Neuronal stem cell (in vitro differentiated cells): Measurements from ENCODE around the gene MT1H.

Experiments
- DNase-seq: peaks from one replicate; pipeline ENCODE4 v3.0.0-alpha.2; 2013; ENCODE audit warnings: low spot score
- H2AFZ ChIP-seq: one replicate; pipeline ENCODE4 v1.6.1; 2013; ENCODE audit warnings: mild to moderate bottlenecking, low read length, inconsistent platforms
- H2AK5ac ChIP-seq: 2 replicates; pipeline ENCODE4 v1.6.1; 2013; ENCODE audit warnings: low read depth, mild to moderate bottlenecking, inconsistent platforms, low read length, moderate library complexity, mixed read lengths
- H2BK120ac ChIP-seq: 2 replicates; pipeline ENCODE4 v1.6.1; 2013; ENCODE audit warnings: low read depth, mild to moderate bottlenecking, inconsistent platforms, low read length, moderate library complexity, mixed read lengths
- H2BK12ac ChIP-seq: one replicate; pipeline ENCODE4 v1.6.1; 2013; ENCODE audit warnings: low read length, inconsistent platforms
- H2BK15ac ChIP-seq: 2 replicates; pipeline ENCODE4 v1.6.1; 2013; ENCODE audit warnings: mild to moderate bottlenecking, low read length, inconsistent platforms, mixed read lengths
- H2BK5ac ChIP-seq: one replicate; pipeline ENCODE4 v1.6.1; 2013; ENCODE audit warnings: inconsistent platforms, mild to moderate bottlenecking, low read length, moderate library complexity
- H3K14ac ChIP-seq: one replicate; pipeline ENCODE4 v1.6.1; 2013; ENCODE audit warnings: low read length, inconsistent platforms
- H3K18ac ChIP-seq: 2 replicates; pipeline ENCODE4 v1.6.1; 2013; ENCODE audit warnings: low read length, inconsistent platforms
- H3K23ac ChIP-seq: 2 replicates; pipeline ENCODE4 v1.6.1; 2013; ENCODE audit warnings: low read depth, mild to moderate bottlenecking, mixed read lengths, low read length, inconsistent platforms; ENCODE audit not compliant: poor library complexity
- H3K27ac ChIP-seq: replicated peaks from 3 replicates; pipeline ENCODE4 v1.5.1; 2013; ENCODE audit warnings: low read length, inconsistent platforms
- H3K27me3 ChIP-seq, 3 experiments: 2 replicates each; pipeline ENCODE4 v1.6.1; 2013; ENCODE audit warnings: low read length in 3 of 3, mild to moderate bottlenecking in 2 of 3, inconsistent platforms in 1 of 3, low read depth in 1 of 3, mixed read lengths in 1 of 3, moderate library complexity in 1 of 3; ENCODE audit not compliant: control insufficient read depth in 3 of 3, insufficient read depth in 3 of 3
- H3K36me3 ChIP-seq, 2 donors: replicated peaks in 1 of 2; 2 replicates each; pipeline ENCODE4 v1.6.1; 2013; ENCODE audit warnings: low read length in 2 of 2; ENCODE audit not compliant: control insufficient read depth in 2 of 2, insufficient read depth in 2 of 2
- H3K4ac ChIP-seq: 2 replicates; pipeline ENCODE4 v1.6.1; 2013; ENCODE audit warnings: inconsistent platforms, mild to moderate bottlenecking, low read length, moderate library complexity
- H3K4me1 ChIP-seq, 2 donors: 1 replicate in 1 of 2; 2 replicates in 1 of 2; pipeline ENCODE4 v1.6.1; 2013; ENCODE audit warnings: low read length in 2 of 2, low read depth in 1 of 2; ENCODE audit not compliant: control insufficient read depth in 2 of 2, insufficient read depth in 1 of 2
- H3K4me2 ChIP-seq: one replicate; pipeline ENCODE4 v1.6.1; 2013; ENCODE audit warnings: mild to moderate bottlenecking, low read length, inconsistent platforms; ENCODE audit not compliant: insufficient read depth, poor library complexity, severe bottlenecking
- H3K4me3 ChIP-seq, 2 donors: 2 replicates each; pipeline ENCODE4 v1.5.1; 2013; ENCODE audit warnings: low read length in 2 of 2, mild to moderate bottlenecking in 2 of 2, inconsistent platforms in 1 of 2, moderate library complexity in 1 of 2
- H3K79me1 ChIP-seq: one replicate; pipeline ENCODE4 v1.6.1; 2013; ENCODE audit warnings: low read depth, mild to moderate bottlenecking, inconsistent platforms, low read length, moderate library complexity
- H3K9ac ChIP-seq: one replicate; pipeline ENCODE4 v1.6.1; 2013; ENCODE audit warnings: mild to moderate bottlenecking, low read depth, low read length, inconsistent platforms; ENCODE audit not compliant: poor library complexity
- H3K9me3 ChIP-seq, 2 donors: replicated peaks in 1 of 2; 2 replicates each; pipeline versions ENCODE3 to v1.6.1; 2013; ENCODE audit warnings: low read length in 2 of 2, mild to moderate bottlenecking in 2 of 2, inconsistent platforms in 1 of 2, low read depth in 1 of 2, mixed read lengths in 1 of 2, moderate library complexity in 1 of 2; ENCODE audit not compliant: control insufficient read depth in 2 of 2, insufficient read depth in 1 of 2
- H4K8ac ChIP-seq: one replicate; pipeline ENCODE4 v1.6.1; 2013; ENCODE audit warnings: low read depth, mild to moderate bottlenecking, inconsistent platforms, low read length, moderate library complexity
- H4K91ac ChIP-seq: one replicate; pipeline ENCODE4 v1.6.1; 2013; ENCODE audit warnings: low read length, low read depth, mild to moderate bottlenecking, inconsistent platforms; ENCODE audit not compliant: poor library complexity
- WGBS, 2 donors: extraction: QIAGEN DNeasy Blood & Tissue Kit; methylation state at CpG; one replicate each; pipeline ENCODE4 v1.1.7; 2013; ENCODE audit warnings: missing lambda C conversion rate in 2 of 2, mixed read lengths in 1 of 2; ENCODE audit not compliant: insufficient read length in 2 of 2, insufficient replicate concordance in 1 of 2; ENCODE audit errors: extremely low coverage in 2 of 2; 5-methylcytosine and 5-hydroxymethylcytosine counted together

Gene MT1H

DNA sequence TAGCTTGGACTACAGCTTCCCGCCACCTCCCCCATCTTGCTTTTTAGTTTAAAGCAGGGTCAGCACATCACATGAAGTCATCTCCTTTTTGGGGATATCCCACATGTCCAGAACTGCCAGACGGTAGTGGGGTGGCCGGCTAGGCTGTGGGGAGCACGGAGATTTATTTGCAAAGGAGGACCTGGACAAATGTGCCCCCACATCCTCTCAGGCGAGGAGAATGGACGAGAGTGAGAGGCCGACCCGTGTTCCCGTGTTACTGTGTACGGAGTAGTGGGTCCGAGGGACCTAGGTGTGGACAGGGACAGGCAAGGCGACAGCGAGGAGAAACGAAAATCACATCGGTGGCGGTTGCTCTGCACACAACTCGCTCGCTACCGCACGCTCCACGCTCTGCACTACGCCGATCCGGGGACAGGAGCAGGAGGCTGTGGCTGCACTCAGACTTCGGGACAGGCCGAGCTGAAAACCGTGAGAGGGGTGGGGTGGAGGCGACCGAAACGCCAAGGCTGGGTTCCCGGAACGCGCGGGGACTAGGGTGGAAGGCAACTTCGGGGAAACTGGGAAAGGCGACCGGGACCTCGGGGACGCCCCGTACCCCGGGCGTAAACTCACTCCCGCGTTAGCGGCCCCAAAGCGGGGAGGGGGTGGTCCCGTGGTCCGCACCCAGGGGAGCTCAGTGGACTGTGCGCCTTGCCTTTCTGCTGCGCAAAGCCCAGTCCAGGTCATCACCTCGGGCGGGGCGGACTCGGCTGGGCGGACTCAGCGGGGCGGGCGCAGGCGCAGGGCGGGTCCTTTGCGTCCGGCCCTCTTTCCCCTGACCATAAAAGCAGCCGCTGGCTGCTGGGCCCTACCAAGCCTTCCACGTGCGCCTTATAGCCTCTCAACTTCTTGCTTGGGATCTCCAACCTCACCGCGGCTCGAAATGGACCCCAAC is 31.5 kb upstream of the MT1H start, which contains the start of gene MT1A:
Gene MT1A, plus strand, starts transcription at position 853 of the 937 bp plus-strand sequence. Its CDS starts 73 bp downstream, at position 926.
- H3K9me3 ChIP-seq, result no peaks in the 10 kb centered on the region
- no peak within 1 kb of the TSS for H4K91ac ChIP-seq
- H2BK15ac ChIP-seq, result no peak within 1 kb of the TSS
- H2BK5ac ChIP-seq, result no peak within 1 kb of the TSS
- peak within 1 kb of the TSS; percentile 18 to 72 for H3K4me3 ChIP-seq
- peaks cover 1 to 3% of the 10 kb centered on the region in 2 donors for H3K4me1 ChIP-seq
- no peak within 1 kb of the TSS for H3K27ac ChIP-seq
- no CpG with 5 or more reads among the region's 68 CpGs for WGBS, 2 donors
- no peaks in the 10 kb centered on the region for H3K79me1 ChIP-seq
- no peak within 1 kb of the TSS for H4K8ac ChIP-seq
- peak within 1 kb of the TSS; percentile 54 for H3K4me2 ChIP-seq
- H3K23ac ChIP-seq, result peak within 1 kb of the TSS; percentile 90
- H3K36me3 ChIP-seq, result no peaks in the 10 kb centered on the region
- peak within 1 kb of the TSS; percentile 57 for H3K9ac ChIP-seq
- no peak within 1 kb of the TSS for H3K4ac ChIP-seq
- H2BK12ac ChIP-seq, result no peak within 1 kb of the TSS
- peaks cover 53 to 100% (median 98%) of the 10 kb centered on the region in 3 experiments for H3K27me3 ChIP-seq
- H2BK120ac ChIP-seq, result no peak within 1 kb of the TSS
- peak within 1 kb of the TSS; percentile 54 for H3K18ac ChIP-seq
- no peak within 1 kb of the TSS for H2AK5ac ChIP-seq
- no peak for DNase-seq
- H3K14ac ChIP-seq, result no peak within 1 kb of the TSS
- H2AFZ ChIP-seq, result peak within 1 kb of the TSS; percentile 76

DNA sequence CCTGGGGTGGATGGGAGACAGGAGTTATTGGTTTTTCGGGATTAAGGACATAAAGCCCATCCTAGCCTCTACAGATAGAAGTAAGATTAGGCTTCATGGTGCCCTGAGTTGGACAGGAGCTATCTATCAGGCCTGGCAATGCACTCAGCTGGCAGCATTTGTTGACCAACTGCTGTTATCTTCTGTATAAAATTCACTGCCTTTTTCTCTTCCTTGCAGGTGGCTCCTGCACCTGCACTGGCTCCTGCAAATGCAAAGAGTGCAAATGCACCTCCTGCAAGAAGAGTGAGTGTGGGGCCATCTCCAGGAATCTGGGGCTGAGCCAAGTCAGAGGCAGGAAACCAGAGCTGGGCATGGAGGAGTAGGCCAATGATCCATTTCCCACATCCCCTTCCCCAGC is 30.6 kb upstream of the MT1H start:
- H3K9ac ChIP-seq, result no peak overlapping the region
- DNase-seq, result no peak
- H2BK5ac ChIP-seq, result no peak overlapping the region
- H3K4me1 ChIP-seq, result peaks cover 1 to 3% of the 10 kb centered on the region in 2 donors
- no peak overlapping the region for H3K4ac ChIP-seq
- no peak overlapping the region for H3K27ac ChIP-seq
- H4K91ac ChIP-seq, result no peak overlapping the region
- H3K4me3 ChIP-seq, result no peak overlapping the region
- H3K9me3 ChIP-seq, result peaks cover 0 to 2% of the 10 kb centered on the region in 2 donors
- no peak overlapping the region for H4K8ac ChIP-seq
- no peak overlapping the region for H2BK15ac ChIP-seq
- H2BK12ac ChIP-seq, result no peak overlapping the region
- no peak overlapping the region for H2BK120ac ChIP-seq
- peaks cover 57 to 100% (median 98%) of the 10 kb centered on the region in 3 experiments for H3K27me3 ChIP-seq
- H2AFZ ChIP-seq, result no peak overlapping the region
- no peaks in the 10 kb centered on the region for H3K36me3 ChIP-seq
- no peak overlapping the region for H3K14ac ChIP-seq
- no peak overlapping the region for H3K4me2 ChIP-seq
- no CpG with 5 or more reads among the region's 1 CpG for WGBS, 2 donors
- no peaks in the 10 kb centered on the region for H3K79me1 ChIP-seq
- no peak overlapping the region for H3K23ac ChIP-seq
- no peak overlapping the region for H3K18ac ChIP-seq
- H2AK5ac ChIP-seq, result no peak overlapping the region

DNA sequence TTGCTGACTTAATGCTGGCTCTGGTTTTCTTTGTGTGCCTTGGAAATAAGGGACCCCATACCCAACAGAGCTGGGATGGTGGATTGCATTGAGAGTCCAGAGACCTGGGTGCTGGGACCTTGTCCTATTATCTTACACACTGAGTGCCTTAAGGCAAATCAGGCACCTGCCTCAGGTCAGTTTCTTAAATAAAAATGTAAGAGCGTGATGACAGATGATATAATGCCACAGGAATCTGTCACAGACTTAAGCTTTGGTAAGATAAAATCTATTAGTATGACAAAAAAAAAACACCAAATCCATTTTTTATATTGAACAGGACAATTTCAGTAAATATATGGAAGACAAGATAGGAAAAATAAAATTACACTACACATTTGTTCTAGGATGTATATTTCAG is 29.5 kb upstream of the MT1H start:
- Histone ChIP-seq H3K4me3 (no peak overlapping the region), H2BK15ac (no peak overlapping the region), H3K27ac (no peak overlapping the region), H2BK12ac (no peak overlapping the region), H3K27me3 (peaks cover 52 to 100% (median 98%) of the 10 kb centered on the region in 3 experiments), H4K91ac (no peak overlapping the region), H3K18ac (no peak overlapping the region), H3K14ac (no peak overlapping the region), H2BK5ac (no peak overlapping the region), H4K8ac (no peak overlapping the region), H3K4ac (no peak overlapping the region), H3K9me3 (peaks cover 0 to 2% of the 10 kb centered on the region in 2 donors), H2BK120ac (no peak overlapping the region), H3K4me1 (peaks cover 1 to 3% of the 10 kb centered on the region in 2 donors), H3K79me1 (no peaks in the 10 kb centered on the region), H2AK5ac (no peak overlapping the region), H3K9ac (no peak overlapping the region), H3K36me3 (no peaks in the 10 kb centered on the region), H3K23ac (no peak overlapping the region), H3K4me2 (no peak overlapping the region), H2AFZ (no peak overlapping the region)
- WGBS, 2 donors, result no CpG with 5 or more reads among the region's 1 CpG
- DNase-seq, result no peak

DNA sequence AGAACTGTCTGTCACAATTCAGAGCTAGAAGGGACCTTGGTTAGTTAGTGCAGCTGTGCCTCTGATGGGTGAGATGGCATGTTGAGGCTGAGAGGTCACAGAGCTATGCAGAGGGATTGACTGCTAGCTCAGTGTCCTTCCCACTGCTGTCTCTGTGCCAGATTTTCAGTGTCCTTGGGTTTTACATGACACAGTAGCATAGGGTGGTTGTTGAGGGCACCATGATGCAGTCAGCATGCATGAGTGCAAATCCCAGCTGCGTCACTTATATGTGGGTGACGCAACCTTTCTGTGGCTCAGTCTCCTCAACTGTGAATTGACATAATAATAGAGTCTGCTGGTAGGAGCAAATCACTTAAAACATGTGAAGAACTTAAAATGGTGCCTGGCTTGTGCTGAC is 28.4 kb upstream of the MT1H start:
- Histone ChIP-seq H2BK5ac (no peak overlapping the region), H3K36me3 (no peaks in the 10 kb centered on the region), H3K4me1 (peaks cover 1 to 3% of the 10 kb centered on the region in 2 donors), H4K8ac (no peak overlapping the region), H3K4ac (no peak overlapping the region), H3K14ac (no peak overlapping the region), H3K9me3 (peaks cover 0 to 2% of the 10 kb centered on the region in 2 donors), H3K27ac (no peak overlapping the region), H3K27me3 (peaks cover 44 to 100% (median 98%) of the 10 kb centered on the region in 3 experiments), H3K23ac (no peak overlapping the region), H2BK12ac (no peak overlapping the region), H2AK5ac (no peak overlapping the region), H3K4me2 (no peak overlapping the region), H3K9ac (no peak overlapping the region), H2AFZ (no peak overlapping the region), H4K91ac (no peak overlapping the region), H3K18ac (no peak overlapping the region), H3K79me1 (no peaks in the 10 kb centered on the region), H3K4me3 (no peak overlapping the region), H2BK15ac (no peak overlapping the region), H2BK120ac (no peak overlapping the region)
- WGBS, 2 donors, result no CpG with 5 or more reads among the region's 2 CpGs
- no peak for DNase-seq
